SH-SY5Y (cell line): Measurements from ENCODE around the gene ACO2.

Experiments
- GATA2 ChIP-seq: IDR thresholded peaks from 2 replicates; pipeline ENCODE4 v1.6.1; 2011; ENCODE audit warnings: mild to moderate bottlenecking, low read depth, low read length
- GATA3 ChIP-seq: IDR thresholded peaks from 2 replicates; pipeline ENCODE4 v1.6.1; 2011; ENCODE audit warnings: low read depth, mild to moderate bottlenecking, low read length, moderate library complexity

The ACO2 gene

DNA sequence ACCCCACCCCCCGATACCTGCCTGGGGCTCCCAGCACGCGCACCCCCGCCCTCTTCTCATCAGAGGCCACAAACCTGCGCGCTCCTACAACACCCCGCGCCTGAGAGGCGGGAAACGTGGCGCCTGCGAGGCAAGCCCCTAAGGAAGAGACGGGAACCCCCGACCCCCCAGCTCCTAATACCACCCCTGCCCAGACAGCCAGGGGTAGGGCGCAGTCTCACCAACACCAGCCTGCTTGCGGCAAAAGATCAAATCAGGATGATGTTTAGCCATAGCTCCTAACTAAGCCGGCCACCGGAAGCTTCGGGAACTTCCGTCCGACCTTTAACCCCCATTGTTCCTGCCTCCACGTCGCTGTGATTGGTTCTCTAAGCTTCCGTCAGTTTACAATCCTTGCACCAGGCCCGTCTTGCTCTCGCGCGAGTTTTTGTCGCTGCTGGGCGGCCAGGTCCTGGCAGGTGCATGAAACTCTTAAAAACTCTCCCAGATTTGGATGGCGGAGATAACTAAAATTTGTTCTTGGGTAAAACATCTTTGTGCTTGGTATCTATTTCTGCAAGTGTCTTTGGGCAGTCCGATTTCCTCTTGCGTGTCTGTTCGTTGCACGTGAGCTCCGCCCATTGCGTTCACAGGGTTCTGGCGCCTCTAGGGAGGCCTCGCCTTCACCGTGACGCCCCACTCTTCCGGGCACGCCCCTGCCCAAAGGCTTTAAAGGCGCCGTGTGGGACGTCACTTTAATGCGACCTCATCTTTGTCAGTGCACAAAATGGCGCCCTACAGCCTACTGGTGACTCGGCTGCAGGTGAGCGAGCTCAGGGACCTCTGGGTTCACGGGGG, at the start of gene ACO2, which contains the start of gene PHF5A:
ACO2 (plus strand) TSS at position 737 of the 837 bp plus-strand sequence; CDS start at position 767, 30 bp downstream.
PHF5A (minus strand) TSS at position 312 of the 837 bp plus-strand sequence; CDS start at position 273, 39 bp downstream.
- TF ChIP-seq GATA3 (no peak), GATA2 (no peak)

DNA sequence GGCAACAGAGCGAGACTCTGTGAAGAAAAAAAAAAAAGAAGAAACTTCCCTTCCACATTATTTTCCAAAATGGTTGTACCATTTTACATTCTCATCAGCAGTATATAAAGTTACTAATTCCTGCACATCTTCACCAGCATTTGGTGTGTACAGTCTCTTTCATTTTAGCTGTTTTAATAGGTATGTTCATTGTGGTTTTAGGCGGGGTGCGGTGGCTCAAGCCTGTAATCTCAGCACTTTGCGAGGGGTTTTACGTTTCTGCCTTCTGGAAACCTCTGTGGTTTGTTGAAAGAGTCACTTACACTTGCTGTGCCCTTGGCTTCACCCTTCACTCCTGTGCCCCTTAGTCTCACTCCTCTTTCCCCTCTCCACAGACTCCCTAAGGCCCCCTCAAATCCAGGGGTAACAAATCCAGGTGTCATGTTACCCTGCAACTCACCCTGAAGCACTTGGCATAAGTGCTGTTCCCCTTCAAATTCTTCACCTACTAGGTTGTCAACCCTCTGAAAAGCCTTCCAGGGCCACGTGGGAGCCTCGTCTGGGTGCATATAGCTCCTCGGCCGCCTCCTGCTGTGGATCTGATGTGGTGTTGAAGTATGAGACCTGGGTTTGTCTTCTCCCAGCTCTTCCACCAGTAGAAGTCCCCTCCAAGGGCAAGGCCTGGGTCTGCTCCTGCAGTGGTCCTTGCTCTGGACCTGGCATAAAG, 43.1 kb upstream of the ACO2 start:
- TF ChIP-seq GATA3, result no peak
- no peak for TF ChIP-seq GATA2

DNA sequence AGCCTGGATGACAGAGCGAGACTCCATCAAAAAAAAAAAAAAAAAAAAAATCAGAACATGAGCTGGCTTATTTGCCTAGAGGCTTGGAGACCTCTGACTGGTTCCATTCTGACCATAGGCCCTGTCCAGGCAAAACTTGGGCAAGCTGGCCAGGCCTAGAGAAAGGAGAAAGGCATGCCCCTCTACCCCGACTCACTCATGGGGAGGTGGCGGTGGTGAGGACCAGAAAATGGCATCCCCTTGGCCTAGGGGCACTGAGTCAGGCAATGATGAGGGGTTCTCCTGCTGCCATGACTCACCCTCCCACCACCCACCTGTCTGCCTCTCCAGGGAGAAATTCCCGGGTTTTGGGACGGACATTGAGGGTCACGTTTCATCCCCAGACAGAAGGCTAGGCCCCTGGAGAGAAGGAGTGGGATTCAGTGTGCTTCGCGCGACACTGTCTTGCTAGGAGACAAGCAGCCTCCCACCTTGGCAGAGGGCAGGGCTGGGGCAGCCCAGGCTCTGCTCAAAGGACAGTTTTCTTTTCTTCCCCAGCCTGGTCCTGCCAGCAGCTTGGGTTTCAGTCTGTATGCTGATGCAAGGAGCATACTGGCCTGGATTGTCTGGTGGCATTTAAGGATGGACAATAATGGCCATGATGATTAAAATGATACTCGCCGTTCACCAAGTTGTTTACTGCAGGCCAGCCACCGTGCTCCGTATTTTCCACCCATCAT, 39.5 kb upstream of the ACO2 start:
- TF ChIP-seq GATA2, result no peak
- TF ChIP-seq GATA3, result no peak

DNA sequence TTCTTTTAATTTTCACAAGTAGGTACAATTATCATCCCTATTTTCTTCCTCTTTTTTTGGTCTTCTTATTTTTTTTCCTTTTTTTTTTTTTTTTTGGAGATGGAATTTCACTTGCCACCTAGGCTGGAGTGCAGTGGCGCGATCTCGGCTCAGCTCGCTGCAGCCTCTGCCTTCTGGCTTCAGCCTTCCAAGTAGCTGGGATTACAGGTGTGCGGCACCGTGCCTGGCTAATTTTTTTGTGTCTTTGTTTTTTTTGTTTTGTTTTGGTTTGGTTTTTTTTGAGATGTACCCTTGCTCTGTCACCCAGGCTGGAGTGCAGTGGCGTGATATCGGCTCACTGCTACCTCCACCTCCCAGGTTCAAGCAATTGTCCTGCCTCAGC, 39.0 kb upstream of the ACO2 start:
- TF ChIP-seq GATA3 (no peak), GATA2 (no peak)

DNA sequence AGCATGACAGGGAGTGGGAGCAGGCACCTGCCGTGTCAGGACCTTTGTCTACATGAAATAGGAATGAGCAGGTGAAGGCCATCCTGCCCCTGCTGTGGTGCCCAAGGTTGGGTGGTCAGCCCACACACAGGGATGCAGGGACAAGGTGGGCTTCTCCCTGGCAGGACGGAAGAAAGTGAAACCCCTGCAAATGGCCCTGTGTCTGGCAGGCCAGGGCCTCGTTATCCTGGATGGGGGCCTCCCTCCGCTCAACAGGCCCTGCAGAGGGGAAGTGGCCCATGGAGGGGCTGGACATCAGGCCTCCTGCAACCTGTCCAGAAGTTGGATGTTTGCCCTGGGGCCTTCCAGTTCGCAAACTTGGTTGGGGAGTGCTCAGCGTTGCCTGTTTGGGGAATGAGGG, 37.3 kb upstream of the ACO2 start:
- TF ChIP-seq GATA3 (no peak), GATA2 (no peak)

DNA sequence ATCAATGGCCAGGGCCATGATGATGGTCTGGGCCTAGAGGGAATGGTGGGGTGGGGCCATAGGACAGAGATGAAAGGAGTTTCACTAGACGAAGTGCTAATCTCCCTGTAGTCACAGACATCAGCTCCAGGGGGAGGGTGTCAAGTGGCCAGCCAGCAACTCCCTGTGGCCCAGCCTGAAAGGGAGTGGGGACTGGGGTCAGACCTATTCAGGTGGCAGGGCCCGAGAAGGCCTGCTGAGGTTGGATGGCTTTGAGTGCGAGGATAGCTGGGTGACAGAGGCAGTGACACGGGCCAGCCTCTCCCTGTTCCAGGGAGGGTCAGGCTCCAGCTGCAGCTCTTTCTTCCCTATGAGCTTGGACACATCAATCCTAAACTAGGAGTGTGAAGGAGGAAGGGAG, 33.4 kb upstream of the ACO2 start:
- TF ChIP-seq GATA3 (no peak), GATA2 (no peak)

DNA sequence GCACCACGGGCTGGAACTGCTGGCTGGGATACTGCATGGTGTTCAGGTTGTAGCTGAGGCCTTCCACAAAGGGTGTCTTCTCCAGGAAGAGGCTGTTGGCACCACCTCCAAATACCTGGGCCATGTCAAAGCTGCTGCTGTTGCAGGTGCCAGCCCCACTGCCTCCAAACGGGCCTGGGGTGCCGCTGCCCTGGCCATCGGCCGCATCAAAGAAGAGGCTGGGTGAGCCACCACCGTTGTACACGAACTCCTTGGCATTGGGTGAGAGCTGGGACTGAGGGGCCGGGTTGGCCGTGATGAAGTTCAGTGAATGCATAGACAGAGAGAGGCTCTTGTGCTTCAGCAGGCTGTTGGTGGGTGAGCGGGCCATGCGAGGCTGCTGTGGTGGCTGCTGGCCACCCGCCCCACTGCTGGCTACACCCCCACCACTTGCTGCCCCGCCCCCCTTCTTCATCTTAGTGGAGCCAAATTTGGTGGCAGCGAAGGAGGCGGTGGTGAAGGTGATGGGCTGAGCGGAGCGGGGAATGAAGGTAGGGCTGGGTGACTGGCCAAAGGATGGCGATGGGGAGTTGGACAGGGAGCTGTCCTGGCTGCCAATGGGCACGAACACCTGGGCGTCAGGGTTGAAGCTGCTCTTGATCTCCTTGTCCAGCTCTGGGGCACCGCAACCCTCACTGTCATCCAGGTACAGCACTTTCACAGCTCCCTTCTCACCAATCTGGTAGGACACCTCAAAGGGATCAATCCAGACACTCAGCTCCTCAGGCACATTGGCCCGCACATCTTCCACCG, 32.4 kb upstream of the ACO2 start:
- TF ChIP-seq GATA3, result no peak

DNA sequence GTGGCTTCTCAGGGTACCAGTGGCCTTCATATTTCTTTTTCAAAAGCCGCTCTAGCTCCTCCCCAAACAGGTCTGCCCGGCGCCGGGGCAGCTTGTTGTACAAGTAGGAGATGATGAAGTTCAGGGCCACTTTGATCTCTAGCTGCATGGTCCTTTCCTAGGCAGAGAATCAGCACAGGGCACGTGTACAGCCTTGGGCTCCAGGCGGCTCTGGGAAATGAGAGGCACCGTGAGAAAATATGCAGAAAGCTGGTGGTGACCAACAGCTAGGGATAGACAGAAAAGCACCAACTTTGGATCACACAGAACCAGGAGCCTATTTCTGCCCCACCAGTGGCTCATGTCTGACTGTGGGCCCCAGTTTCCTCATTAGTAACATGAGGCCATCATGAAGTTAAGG, 31.7 kb upstream of the ACO2 start:
- no peak for TF ChIP-seq GATA2
- TF ChIP-seq GATA3, result no peak

DNA sequence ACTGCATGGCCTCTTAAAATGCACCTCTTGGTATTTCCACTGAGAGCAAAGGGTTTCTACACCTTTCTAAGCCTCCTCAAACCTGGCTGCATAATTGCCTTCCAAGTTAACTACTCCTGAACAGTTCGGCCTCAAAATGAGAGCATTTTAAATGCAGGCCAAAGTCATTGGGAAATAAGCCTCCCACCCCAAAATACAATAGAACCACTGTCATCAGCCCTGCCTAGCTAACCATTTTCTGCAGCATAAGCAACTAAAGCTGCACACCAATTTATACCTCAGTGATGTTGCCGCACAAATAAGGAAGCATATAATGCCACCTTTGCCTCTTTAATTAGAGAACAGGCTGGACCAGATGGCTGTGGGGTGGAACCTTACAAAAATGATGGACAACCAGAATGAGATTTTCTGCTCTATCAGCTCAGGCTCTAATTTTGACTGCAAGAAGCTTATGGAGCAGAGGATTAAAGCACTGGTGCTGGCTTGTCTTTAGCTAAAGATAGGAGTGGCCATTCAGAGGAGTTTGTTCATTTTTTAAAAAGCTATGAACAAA, 26.6 kb upstream of the ACO2 start:
- TF ChIP-seq GATA2 (no peak), GATA3 (no peak)

DNA sequence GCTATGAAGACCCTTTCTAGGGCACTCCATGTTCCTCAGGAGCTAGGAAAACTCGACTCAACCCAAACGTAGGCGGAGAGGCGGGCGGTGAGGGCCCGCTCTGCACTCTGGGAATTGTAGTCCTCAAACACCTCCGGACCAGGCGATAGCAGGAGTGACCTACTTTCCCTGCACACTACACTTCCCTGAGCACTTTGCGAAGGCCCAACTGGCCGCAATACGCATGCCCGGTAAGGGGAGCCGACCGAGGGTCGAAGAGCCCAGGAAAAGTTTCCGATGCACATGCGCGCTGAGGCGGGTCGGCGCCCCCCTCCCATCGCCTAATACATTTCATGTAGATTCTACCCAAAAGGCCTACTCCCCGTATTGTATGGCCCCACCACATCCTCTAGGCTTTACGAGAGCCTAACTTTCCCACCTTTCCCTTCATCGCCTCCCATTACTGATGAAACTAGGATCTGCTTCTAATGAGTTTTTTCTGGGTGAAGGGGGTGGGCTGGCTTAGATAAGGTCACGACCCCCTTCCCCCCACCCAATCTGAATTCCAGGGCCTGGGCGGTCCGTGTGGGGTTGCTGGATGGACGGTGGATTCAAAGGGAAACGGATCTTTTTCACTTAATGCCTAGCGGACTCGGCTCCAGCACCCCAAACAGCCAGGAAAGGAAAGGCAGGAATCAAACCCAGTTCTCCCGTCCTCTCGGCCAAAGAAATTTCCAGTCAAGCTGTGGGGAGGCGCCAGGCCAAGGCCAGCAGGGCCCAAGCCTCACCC, 24.4 kb upstream of the ACO2 start:
- TF ChIP-seq GATA3 (no peak), GATA2 (no peak)

DNA sequence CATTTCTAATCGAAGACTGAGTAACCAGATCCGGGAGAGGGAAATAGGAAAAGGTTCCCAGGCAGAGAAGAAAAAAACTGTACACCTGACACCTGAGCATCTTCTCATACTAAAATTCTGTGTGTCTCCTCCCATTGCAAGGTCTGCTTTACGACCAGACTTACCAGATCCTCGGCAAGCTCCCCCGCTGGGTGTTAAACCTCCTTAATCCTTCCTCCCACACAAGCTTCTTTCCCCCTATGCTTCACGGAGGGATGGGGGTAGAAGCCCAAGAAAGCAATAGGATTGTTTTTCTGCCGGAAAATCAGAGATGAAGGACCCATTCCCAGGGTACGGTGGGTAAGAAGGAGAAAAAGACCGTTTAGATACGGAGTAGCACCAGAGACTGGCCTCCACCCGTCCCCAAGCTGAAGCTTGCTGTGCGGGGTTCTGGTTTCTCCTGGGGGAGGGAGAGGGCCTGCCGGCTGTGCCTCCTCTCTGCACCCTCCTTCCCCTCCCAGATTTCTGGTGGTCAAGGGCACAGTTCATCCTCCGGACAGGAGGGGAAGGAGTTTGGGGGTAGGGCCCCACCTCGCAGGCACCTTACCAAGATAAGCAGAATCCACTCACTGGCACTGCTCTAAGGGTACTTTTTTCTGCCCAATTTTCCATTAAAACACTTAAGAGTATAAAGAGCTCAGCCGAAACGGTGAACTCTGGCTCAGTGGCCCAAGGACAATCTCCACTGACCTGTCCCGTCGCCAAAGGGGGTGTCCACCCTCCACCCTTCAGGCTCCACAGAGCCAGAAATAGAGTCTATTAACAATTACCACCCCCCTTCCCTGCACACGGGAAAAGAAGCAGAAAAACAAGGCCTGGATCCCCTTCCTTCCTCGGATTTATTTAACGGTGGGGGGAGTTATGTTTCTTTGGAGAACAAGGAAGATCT, 23.5 kb upstream of the ACO2 start:
- TF ChIP-seq GATA2 (no peak), GATA3 (no peak)

DNA sequence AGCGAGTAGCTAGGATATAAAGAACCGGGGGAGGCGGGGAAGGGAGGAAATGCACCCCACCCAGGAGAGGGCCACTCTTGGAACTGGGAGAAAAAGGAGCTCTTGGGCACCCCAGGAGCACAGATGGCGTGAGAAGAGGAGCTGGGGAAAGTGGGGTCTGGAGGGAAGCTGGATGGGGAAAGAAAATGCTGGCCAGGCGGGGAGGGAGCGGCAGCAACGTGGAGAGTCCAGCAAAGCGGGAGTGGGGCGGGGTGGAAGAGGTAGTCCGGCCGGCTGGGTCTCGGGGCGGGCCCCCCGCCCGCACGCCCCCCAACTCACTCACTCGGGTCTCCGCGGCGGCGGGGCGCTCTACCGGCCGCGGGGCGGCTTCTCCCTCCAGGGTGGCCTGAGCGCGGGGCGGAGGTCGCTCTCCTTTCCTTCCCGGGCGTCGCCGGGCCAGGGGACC, 22.8 kb upstream of the ACO2 start:
- TF ChIP-seq GATA3 (no peak), GATA2 (no peak)
